ENCODE data around the gene RAB31. TPM values are rescaled to one million over a fixed set of nuclear protein-coding genes. Genes with fewer than 3 reads are reported as not detected.

The RAB31 gene
- total and polyA plus RNA-seq, 2 of the 13 experiments (the other 11 are each of a cell fraction or from before 2014, with no cell fraction given): 1.1 to 1.7 TPM

DNA sequence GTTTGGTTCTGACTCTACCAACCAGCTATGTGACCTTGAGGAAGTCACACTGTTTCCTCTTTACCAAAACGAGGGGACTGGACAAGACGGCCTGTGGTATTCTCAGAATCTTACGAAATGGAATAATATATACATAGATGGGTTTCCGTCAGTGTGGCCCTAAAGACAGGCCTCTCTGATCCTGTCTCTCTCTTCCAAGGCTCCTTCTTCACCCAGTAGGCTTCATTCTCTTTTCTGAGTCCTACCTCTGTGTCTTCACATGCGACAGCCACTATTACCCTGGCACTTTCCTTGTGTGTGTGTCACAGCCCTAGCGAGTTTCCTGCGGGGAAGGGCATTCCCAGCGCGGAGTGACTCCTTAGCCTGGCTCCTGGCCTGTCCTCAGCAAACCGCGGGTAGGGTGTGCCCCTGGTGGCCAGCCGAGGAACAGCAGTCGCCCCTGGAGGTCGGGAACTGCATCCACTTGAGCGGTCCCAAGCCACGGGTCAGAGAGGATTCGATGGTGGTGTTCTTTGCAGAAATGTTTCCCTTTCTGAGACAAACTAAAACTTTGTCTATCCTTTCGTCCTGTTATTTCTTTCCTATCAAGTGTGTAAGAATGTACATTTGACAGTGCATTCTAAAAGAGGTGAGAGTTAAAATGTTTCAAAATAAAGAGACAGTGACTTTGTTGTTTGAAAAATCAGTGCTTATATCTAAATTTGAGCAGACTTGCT, 63.3 kb downstream of the RAB31 start (continued):
- TF ChIP-seq, protein P1, sequence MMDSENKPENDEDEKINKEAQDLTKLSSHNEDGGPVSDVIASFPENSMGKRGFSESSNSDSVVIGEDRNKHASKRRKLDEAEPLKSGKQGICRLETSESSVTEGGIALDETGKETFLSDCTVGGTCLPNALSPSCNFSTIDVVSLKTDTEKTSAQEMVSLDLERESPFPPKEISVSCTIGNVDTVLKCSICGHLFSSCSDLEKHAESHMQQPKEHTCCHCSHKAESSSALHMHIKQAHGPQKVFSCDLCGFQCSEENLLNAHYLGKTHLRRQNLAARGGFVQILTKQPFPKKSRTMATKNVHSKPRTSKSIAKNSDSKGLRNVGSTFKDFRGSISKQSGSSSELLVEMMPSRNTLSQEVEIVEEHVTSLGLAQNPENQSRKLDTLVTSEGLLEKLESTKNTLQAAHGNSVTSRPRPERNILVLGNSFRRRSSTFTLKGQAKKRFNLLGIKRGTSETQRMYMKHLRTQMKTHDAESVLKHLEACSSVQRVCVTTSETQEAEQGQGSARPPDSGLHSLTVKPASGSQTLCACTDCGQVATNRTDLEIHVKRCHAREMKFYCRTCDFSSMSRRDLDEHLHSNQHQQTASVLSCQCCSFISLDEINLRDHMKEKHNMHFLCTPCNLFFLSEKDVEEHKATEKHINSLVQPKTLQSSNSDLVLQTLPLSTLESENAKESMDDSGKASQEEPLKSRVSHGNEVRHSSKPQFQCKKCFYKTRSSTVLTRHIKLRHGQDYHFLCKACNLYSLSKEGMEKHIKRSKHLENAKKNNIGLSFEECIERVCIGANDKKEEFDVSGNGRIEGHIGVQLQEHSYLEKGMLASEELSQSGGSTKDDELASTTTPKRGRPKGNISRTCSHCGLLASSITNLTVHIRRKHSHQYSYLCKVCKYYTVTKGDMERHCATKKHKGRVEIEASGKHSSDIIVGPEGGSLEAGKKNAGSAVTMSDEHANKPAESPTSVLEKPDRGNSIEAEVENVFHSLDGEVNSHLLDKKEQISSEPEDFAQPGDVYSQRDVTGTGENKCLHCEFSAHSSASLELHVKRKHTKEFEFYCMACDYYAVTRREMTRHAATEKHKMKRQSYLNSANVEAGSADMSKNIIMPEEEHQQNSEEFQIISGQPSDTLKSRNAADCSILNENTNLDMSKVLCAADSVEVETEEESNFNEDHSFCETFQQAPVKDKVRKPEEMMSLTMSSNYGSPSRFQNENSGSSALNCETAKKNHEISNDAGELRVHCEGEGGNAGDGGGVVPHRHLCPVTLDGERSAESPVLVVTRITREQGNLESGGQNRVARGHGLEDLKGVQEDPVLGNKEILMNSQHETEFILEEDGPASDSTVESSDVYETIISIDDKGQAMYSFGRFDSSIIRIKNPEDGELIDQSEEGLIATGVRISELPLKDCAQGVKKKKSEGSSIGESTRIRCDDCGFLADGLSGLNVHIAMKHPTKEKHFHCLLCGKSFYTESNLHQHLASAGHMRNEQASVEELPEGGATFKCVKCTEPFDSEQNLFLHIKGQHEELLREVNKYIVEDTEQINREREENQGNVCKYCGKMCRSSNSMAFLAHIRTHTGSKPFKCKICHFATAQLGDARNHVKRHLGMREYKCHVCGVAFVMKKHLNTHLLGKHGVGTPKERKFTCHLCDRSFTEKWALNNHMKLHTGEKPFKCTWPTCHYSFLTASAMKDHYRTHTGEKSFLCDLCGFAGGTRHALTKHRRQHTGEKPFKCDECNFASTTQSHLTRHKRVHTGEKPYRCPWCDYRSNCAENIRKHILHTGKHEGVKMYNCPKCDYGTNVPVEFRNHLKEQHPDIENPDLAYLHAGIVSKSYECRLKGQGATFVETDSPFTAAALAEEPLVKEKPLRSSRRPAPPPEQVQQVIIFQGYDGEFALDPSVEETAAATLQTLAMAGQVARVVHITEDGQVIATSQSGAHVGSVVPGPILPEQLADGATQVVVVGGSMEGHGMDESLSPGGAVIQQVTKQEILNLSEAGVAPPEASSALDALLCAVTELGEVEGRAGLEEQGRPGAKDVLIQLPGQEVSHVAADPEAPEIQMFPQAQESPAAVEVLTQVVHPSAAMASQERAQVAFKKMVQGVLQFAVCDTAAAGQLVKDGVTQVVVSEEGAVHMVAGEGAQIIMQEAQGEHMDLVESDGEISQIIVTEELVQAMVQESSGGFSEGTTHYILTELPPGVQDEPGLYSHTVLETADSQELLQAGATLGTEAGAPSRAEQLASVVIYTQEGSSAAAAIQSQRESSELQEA (CRISPR knock-in tag; IDR thresholded peaks at IDR 0.05; ENCODE audit: not compliant biosample characterization): no peak
- TF ChIP-seq LCORL (IDR thresholded peaks at IDR 0.05) (no peak), LCORL (CRISPR knock-in tag; IDR thresholded peaks at IDR 0.05) (0 out of 2 replicates have a peak, but pooled peaks have one; percentile 34), PRPF4 (IDR thresholded peaks at IDR 0.05; ENCODE audit: low read depth, low read length, poor library complexity, severe bottlenecking) (no peak), HOXA3 (CRISPR knock-in tag; IDR thresholded peaks at IDR 0.05) (peak; percentile 21; the same call in 1 of the 2 replicates), ZNF768 (CRISPR knock-in tag; IDR thresholded peaks at IDR 0.05) (peak; percentile 72; the same call in 1 of the 2 replicates), ELF1 (CRISPR knock-in tag; IDR thresholded peaks at IDR 0.05) (no peak), FOXP4 (CRISPR knock-in tag; IDR thresholded peaks at IDR 0.05) (0 out of 2 replicates have a peak, but pooled peaks have one; percentile 11), ZNF121 (CRISPR knock-in tag; IDR thresholded peaks at IDR 0.05) (0 out of 2 replicates have a peak, but pooled peaks have one; percentile 21), ZFP91 (CRISPR knock-in tag; IDR thresholded peaks at IDR 0.05; ENCODE audit: borderline replicate concordance) (peak; percentile 51; the same call in 1 of the 2 replicates), CBX5 (CRISPR knock-in tag; IDR thresholded peaks at IDR 0.05; ENCODE audit: borderline replicate concordance) (peak; percentile 37; the same call in 1 of the 2 replicates), ZNF792 (CRISPR knock-in tag; IDR thresholded peaks at IDR 0.05) (no peak), ZNF329 (CRISPR knock-in tag; IDR thresholded peaks at IDR 0.05; ENCODE audit: low read depth) (no peak), BHLHE40 (IDR thresholded peaks at IDR 0.05; ENCODE audit: low read length) (no peak), ZFP62 (CRISPR knock-in tag; IDR thresholded peaks at IDR 0.05) (no peak), ZNF703 (CRISPR knock-in tag; IDR thresholded peaks at IDR 0.05; ENCODE audit: borderline replicate concordance) (no peak), TEAD3 (CRISPR knock-in tag; optimal IDR thresholded peaks at IDR 0.05; ENCODE audit: borderline replicate concordance) (peak; percentile 64)
- TF ChIP-seq, protein P2, sequence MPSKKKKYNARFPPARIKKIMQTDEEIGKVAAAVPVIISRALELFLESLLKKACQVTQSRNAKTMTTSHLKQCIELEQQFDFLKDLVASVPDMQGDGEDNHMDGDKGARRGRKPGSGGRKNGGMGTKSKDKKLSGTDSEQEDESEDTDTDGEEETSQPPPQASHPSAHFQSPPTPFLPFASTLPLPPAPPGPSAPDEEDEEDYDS (CRISPR knock-in tag; IDR thresholded peaks at IDR 0.05): 0 out of 2 replicates have a peak, but pooled peaks have one; percentile 17
